Measurements from ENCODE around the gene ADAMTSL4.

DNA sequence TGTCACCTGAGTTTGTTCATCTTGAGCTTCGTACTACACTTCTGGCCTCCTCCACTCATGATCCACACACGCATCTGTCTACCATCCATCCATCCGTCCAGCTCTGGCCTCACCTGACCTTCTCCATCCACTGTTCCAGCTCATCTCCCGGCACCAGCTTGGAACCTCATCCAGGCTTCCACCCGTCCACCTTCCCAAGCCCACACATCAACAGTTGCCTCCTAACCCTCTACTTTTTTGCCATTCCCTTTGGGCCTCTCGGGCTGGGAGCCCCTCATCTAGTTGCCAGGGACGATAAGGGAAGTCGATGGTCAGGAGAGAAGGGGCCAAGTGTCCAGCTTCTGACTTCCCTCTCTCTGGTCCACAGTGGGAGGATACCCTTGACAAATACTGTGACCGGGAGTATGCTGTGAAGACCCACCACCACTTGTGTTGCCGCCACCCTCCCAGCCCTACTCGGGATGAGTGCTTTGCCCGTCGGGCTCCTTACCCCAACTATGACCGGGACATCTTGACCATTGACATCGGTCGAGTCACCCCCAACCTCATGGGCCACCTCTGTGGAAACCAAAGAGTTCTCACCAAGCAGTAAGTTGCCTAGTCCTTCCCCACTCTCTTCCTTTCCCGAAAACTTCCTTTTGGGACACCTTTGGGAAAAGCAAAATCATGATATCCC, 37.1 kb upstream of the ADAMTSL4 start:
- TF ChIP-seq, protein P1, sequence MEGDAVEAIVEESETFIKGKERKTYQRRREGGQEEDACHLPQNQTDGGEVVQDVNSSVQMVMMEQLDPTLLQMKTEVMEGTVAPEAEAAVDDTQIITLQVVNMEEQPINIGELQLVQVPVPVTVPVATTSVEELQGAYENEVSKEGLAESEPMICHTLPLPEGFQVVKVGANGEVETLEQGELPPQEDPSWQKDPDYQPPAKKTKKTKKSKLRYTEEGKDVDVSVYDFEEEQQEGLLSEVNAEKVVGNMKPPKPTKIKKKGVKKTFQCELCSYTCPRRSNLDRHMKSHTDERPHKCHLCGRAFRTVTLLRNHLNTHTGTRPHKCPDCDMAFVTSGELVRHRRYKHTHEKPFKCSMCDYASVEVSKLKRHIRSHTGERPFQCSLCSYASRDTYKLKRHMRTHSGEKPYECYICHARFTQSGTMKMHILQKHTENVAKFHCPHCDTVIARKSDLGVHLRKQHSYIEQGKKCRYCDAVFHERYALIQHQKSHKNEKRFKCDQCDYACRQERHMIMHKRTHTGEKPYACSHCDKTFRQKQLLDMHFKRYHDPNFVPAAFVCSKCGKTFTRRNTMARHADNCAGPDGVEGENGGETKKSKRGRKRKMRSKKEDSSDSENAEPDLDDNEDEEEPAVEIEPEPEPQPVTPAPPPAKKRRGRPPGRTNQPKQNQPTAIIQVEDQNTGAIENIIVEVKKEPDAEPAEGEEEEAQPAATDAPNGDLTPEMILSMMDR (IDR thresholded peaks at IDR 0.05; ENCODE audit: low read length), result no peak
- TF ChIP-seq EZH2 (optimal IDR thresholded peaks at IDR 0.05; ENCODE audit: low read depth, low read length), result no peak

All from MM.1S (cell line).